Epithelial cell of esophagus (primary cell): ENCODE data around the gene AGTR2.
"Not testable (repeated sequence)": the region's sequence is repeated elsewhere in the genome, so short reads cannot be mapped to it uniquely, and the experiment has no call there.

Experiments used
- DNase-seq: peaks from one replicate; pipeline ENCODE4 v3.0.0; 2010; ENCODE audit warnings: low read depth
- H3K4me3 ChIP-seq: 2 replicates; pipeline ENCODE4 v1.5.1; 2011; ENCODE audit warnings: mild to moderate bottlenecking, low read length, control low read depth
- TF ChIP-seq, protein P1 (sequence below): IDR thresholded peaks from 2 replicates; pipeline ENCODE4 v1.5.1; 2011; ENCODE audit warnings: low read depth, mild to moderate bottlenecking, low read length, control low read depth, inconsistent platforms; ENCODE audit not compliant: insufficient read depth; ENCODE audit errors: missing control alignments

The AGTR2 gene

DNA sequence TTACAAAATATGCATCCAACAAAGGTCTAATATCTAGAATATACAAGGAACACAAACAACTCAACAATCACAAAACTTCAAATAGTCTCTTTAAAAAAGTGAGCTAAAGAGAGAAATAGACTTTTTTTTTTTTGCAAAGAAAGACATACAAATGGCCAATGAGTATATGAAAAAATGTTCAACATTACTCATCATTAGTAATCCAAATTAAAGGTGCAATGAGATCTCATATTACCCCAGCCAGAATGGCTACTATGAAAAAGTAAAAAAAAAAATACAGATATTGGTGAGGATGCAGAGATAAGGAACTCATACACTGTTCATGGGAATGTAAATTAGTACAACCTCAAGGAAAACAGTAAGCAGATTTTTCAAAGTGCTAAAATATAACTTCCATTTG lies 24.1 kb downstream of the AGTR2 start:
- TF ChIP-seq, protein P1, sequence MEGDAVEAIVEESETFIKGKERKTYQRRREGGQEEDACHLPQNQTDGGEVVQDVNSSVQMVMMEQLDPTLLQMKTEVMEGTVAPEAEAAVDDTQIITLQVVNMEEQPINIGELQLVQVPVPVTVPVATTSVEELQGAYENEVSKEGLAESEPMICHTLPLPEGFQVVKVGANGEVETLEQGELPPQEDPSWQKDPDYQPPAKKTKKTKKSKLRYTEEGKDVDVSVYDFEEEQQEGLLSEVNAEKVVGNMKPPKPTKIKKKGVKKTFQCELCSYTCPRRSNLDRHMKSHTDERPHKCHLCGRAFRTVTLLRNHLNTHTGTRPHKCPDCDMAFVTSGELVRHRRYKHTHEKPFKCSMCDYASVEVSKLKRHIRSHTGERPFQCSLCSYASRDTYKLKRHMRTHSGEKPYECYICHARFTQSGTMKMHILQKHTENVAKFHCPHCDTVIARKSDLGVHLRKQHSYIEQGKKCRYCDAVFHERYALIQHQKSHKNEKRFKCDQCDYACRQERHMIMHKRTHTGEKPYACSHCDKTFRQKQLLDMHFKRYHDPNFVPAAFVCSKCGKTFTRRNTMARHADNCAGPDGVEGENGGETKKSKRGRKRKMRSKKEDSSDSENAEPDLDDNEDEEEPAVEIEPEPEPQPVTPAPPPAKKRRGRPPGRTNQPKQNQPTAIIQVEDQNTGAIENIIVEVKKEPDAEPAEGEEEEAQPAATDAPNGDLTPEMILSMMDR: no peak
- no peak overlapping the region for H3K4me3 ChIP-seq
- DNase-seq: peak; percentile 0

DNA sequence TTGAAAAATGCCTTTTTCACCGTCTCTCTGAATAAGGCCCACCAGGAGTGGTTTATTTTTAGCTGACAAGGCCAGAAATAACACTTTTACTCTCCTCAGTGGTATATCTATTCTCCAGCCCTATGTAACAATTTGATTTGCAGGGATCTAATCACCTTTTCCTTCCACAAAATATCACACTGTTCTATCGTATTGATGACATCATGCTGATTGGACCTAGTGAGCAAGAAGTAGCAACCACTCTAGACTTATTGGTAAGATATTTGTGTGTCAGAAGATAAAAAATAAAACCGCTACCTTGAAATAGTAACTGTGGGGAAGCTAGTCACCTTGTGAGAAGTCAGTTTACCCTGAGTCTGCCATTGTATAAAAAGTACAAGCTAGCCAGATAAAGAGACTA lies 27.7 kb downstream of the AGTR2 start:
- no peak overlapping the region for H3K4me3 ChIP-seq
- TF ChIP-seq, protein P1: no peak
- DNase-seq: no peak

DNA sequence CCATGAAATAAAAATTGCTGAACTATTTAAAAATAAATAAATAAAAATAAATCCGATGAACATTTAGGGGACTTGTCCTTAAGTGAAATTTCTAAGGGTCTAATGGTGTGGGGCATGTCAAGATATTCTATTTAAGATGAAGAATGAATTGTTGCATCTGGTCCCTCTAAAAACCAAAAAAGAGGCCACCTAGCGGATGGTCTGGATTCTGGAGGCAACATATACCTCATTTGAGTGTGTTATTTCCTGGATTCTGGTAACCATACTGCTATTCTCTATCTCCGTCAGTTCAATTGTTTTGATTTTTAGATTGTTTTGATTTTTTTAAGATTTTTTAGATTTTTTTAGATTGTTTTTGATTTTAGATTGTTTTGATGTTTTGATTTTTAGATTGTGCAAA lies 28.3 kb downstream of the AGTR2 start:
- no peak for DNase-seq
- no peak overlapping the region for H3K4me3 ChIP-seq
- TF ChIP-seq, protein P1: no peak

DNA sequence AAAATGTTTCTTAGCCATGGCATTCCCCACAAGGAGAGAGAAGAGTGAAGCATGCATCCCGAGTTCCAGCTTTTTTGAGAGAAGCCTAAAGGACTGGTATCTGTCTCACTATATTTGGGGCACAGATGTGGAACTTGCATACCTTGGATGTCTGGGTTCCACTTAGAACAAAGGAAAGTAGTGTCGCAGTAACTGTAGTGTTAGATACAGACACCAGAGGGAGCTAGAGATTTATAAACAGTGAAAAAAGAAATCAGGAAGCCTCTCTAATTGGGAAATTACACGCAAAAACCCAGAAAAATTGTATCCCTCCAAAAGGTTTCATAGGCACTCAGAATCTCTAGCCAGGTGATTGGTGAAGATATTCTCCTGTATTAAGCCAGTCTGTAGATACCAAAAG lies 34.4 kb downstream of the AGTR2 start:
- TF ChIP-seq, protein P1: peak; percentile 59
- peak; percentile 15 for DNase-seq
- no peak overlapping the region for H3K4me3 ChIP-seq

DNA sequence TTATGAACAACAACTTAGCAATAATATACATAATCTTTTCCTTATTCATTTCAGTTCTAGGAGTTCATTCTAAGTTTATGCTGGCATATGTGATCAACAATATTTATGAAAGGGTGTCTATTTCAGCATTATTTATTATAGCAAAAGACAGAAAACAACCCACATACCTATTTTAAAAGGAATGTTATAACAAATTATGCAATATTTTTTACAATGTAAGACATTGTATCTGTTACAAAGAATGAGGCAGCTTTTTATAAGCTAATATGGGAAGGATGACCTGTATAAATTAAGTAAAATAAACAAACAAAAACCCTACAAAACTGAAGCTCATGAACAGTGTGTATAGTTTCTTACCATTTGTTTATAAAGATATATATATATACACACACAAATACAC lies 42.7 kb downstream of the AGTR2 start:
- no peak overlapping the region for H3K4me3 ChIP-seq
- no peak for DNase-seq
- TF ChIP-seq, protein P1: no peak

DNA sequence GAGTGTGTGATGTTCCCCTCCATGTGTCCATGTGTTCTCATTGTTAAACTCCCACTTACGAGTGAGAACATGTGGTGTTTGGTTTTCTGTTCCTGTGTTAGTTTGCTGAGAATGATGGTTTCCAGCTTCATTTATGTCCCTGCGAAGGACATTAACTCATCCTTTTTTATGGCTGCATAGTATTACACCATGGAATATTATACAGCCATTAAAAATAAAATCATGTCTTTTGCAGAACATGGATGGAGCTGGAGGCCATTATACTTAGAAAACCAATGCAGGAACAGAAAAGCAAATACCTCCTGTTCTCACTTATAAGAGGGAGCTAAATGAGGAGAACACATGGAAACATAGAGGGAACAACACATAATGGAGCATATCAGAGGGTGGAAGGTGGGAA lies 46.5 kb downstream of the AGTR2 start:
- H3K4me3 ChIP-seq, DNase-seq: not testable (repeated sequence)
